A673 (cell line): ENCODE data around the gene IQCF5. TPM values are rescaled to one million over a fixed set of nuclear protein-coding genes. Genes with fewer than 3 reads are reported as not detected.

Source experiments
- BruUV-seq: library from RNA; stranded (reverse); fragments of 400-500 nt; replicated peaks from 2 replicates; lab custom pipeline; 2021; lab: Mats Ljungman, UMichigan
- CTCF ChIA-PET: fragments of 300-600 bp; sonication (Branson Sonifier 250); formaldehyde crosslinking; loops from one replicate; lab custom pipeline; 2022; ENCODE audit warnings: antibody characterized with exemption; lab: Charles Lee
- POLR2A ChIA-PET: fragments of 300-600 bp; sonication (Branson Sonifier 250); formaldehyde crosslinking; loops from one replicate; lab custom pipeline; 2022; ENCODE audit warnings: antibody characterized with exemption; ENCODE audit not compliant: low non-redundant PET; lab: Charles Lee
- DNase-seq: peaks from one replicate; pipeline ENCODE4 v3.0.0-alpha.2; 2015; ENCODE audit warnings: low spot score
- H3K27ac ChIP-seq: fragments of 200-600 bp; sonication (generic); 2 replicates; pipeline ENCODE4 v1.5.1; 2016; ENCODE audit warnings: mixed run types, low read depth, mild to moderate bottlenecking, mixed read lengths, antibody characterized with exemption, low read length; ENCODE audit not compliant: poor library complexity, severe bottlenecking
- H3K27me3 ChIP-seq: fragments of 200-600 bp; sonication (generic); replicated peaks from 2 replicates; pipeline ENCODE4 v1.6.1; 2017; ENCODE audit warnings: mixed run types, low read depth, mild to moderate bottlenecking, mixed read lengths, antibody characterized with exemption, low read length; ENCODE audit not compliant: insufficient read depth, poor library complexity
- H3K36me3 ChIP-seq: fragments of 200-600 bp; sonication (generic); 2 replicates; pipeline ENCODE4 v1.6.1; 2016; ENCODE audit warnings: mixed run types, mild to moderate bottlenecking, mixed read lengths, antibody characterized with exemption, low read length; ENCODE audit not compliant: insufficient read depth, poor library complexity, severe bottlenecking
- H3K4me1 ChIP-seq: fragments of 200-600 bp; sonication (generic); 2 replicates; pipeline ENCODE4 v1.6.1; 2017; ENCODE audit warnings: mixed run types, mild to moderate bottlenecking, mixed read lengths, antibody characterized with exemption, low read length; ENCODE audit not compliant: insufficient read depth, poor library complexity, severe bottlenecking
- H3K4me3 ChIP-seq: fragments of 200-600 bp; sonication (generic); 2 replicates; pipeline ENCODE4 v1.5.1; 2016; ENCODE audit warnings: low read depth, mixed run types, mild to moderate bottlenecking, mixed read lengths, low read length; ENCODE audit not compliant: poor library complexity, severe bottlenecking
- H3K9me3 ChIP-seq: fragments of 200-600 bp; sonication (generic); 2 replicates; pipeline ENCODE4 v1.6.1; 2016; ENCODE audit warnings: mixed run types, low read depth, mild to moderate bottlenecking, mixed read lengths, antibody characterized with exemption, low read length; ENCODE audit not compliant: poor library complexity, severe bottlenecking
- CTCF ChIP-seq: fragments of 300-800, 200-600 bp; sonication (generic); conservative IDR thresholded peaks from 2 replicates; pipeline ENCODE4 v1.5.1; 2017; ENCODE audit warnings: low read depth, mild to moderate bottlenecking, antibody characterized with exemption, low read length, moderate library complexity, mixed read lengths
- EZH2 ChIP-seq: fragments of 200-600 bp; sonication (generic); IDR thresholded peaks from 2 replicates; pipeline ENCODE4 v1.6.1; 2017; ENCODE audit warnings: borderline replicate concordance, low read depth, mild to moderate bottlenecking, mixed read lengths, antibody characterized with exemption, low read length; ENCODE audit not compliant: poor library complexity, severe bottlenecking
- intact Hi-C: fragments of 100-400 bp; cut with micrococcal nuclease; formaldehyde crosslinking; loops from one replicate; pipeline ENCODE4 v1.10.0; 2022; ENCODE audit not compliant: unreplicated experiment
- total RNA-seq: library from RNA; stranded (reverse); gene quantifications from 2 replicates; pipeline ENCODE4 v1.2.3, GENCODE V29; 2021

The IQCF5 gene
- total RNA-seq, 1 experiment from 2014 or later = not detected

GRCh38 chr3:51828297-51828696 lies 47.1 kb downstream of the IQCF5 start:
- Histone ChIP-seq H3K4me1 (no peaks in the 10 kb centered on the region), H3K27me3 (peaks cover 8% of the 10 kb centered on the region), H3K36me3 (no peaks in the 10 kb centered on the region), H3K9me3 (no peaks in the 10 kb centered on the region), H3K27ac (no peak overlapping the region), H3K4me3 (no peak overlapping the region)
- TF ChIP-seq CTCF (no peak), EZH2 (no peak)
- BruUV-seq = no TSS peak
- no peak for DNase-seq
- intact Hi-C loops = no loop called here
- ChIA-PET POLR2A (no interaction called here), CTCF (no interaction called here)

Other genes with a start within 250 kb of the IQCF5 start
- 21.4 and 23.0 TPM in 2 replicates for gene TEX264, start 204.3 kb downstream of the IQCF5 start, total RNA-seq
- gene GRM2, start 168.5 kb downstream of the IQCF5 start, total RNA-seq = 2.9 and 5.6 TPM in 2 replicates
- gene IQCF6, start 96.4 kb downstream of the IQCF5 start, total RNA-seq = not detected in 2 replicates
- gene IQCF2, start 14.0 kb downstream of the IQCF5 start, total RNA-seq = not detected in 2 replicates
- gene IQCF1, start 27.8 kb upstream of the IQCF5 start, total RNA-seq = not detected in 2 replicates
- gene RRP9, start 66.3 kb upstream of the IQCF5 start, total RNA-seq = 25.9 and 32.3 TPM in 2 replicates
- gene PARP3, start 66.8 kb upstream of the IQCF5 start, total RNA-seq = 3.4 and 4.0 TPM in 2 replicates
- gene GPR62, start 79.8 kb upstream of the IQCF5 start, total RNA-seq = not detected in 2 replicates
- 5.3 and 8.1 TPM in 2 replicates for gene PCBP4, start 91.9 kb upstream of the IQCF5 start, total RNA-seq
- 7.3 and 11.4 TPM in 2 replicates for gene ABHD14B, start 98.4 kb upstream of the IQCF5 start, total RNA-seq
- gene ABHD14A, start 99.5 kb upstream of the IQCF5 start, total RNA-seq = 3.7 and 5.6 TPM in 2 replicates
- 6.4 and 9.3 TPM in 2 replicates for gene ACY1, start 107.9 kb upstream of the IQCF5 start, total RNA-seq
- 613 and 624 TPM in 2 replicates for gene RPL29, start 120.3 kb upstream of the IQCF5 start, total RNA-seq
- 17.2 and 20.1 TPM in 2 replicates for gene DUSP7, start 181.0 kb upstream of the IQCF5 start, total RNA-seq